ENCODE results near the gene RBM42.

Gene RBM42

DNA sequence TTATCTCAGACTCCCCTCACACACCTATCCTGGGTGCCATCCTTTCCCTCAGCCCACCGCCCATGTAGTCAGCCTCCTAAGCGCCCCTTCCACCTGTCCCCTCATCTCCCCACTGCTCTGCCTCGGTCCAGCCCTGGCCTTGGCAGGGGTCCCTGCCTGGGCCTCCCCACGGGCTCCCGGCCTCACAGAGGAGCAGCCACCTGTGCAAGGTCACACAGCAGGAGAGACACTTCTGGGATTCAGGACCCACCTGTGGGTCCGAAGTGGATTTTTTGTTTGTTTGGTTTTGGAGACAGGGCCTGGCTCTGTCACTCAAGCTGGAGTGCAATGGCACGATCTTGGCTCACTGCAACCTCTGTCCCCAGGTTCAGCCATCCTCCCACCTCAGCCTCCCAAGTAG, 36.8 kb downstream of the RBM42 start:
- H3K4me1 ChIP-seq (ENCODE audit: insufficient read depth, low read length, poor library complexity, severe bottlenecking): no peaks in the 10 kb centered on the region
- no peak overlapping the region for H2AFZ ChIP-seq (ENCODE audit: low read length)
- TF ChIP-seq, protein P1, sequence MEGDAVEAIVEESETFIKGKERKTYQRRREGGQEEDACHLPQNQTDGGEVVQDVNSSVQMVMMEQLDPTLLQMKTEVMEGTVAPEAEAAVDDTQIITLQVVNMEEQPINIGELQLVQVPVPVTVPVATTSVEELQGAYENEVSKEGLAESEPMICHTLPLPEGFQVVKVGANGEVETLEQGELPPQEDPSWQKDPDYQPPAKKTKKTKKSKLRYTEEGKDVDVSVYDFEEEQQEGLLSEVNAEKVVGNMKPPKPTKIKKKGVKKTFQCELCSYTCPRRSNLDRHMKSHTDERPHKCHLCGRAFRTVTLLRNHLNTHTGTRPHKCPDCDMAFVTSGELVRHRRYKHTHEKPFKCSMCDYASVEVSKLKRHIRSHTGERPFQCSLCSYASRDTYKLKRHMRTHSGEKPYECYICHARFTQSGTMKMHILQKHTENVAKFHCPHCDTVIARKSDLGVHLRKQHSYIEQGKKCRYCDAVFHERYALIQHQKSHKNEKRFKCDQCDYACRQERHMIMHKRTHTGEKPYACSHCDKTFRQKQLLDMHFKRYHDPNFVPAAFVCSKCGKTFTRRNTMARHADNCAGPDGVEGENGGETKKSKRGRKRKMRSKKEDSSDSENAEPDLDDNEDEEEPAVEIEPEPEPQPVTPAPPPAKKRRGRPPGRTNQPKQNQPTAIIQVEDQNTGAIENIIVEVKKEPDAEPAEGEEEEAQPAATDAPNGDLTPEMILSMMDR (conservative IDR thresholded peaks at IDR 0.05; ENCODE audit: low read length): no peak
- no peak for TF ChIP-seq EZH2phosphoT487 (IDR thresholded peaks at IDR 0.05; ENCODE audit: borderline replicate concordance)
- H3K9ac ChIP-seq (ENCODE audit: low read depth, low read length, poor library complexity, severe bottlenecking): no peak overlapping the region
- H3K27me3 ChIP-seq (ENCODE audit: insufficient read depth, low read length, poor library complexity, severe bottlenecking): no peaks in the 10 kb centered on the region
- H3K4me3 ChIP-seq (ENCODE audit: low read length, poor library complexity, severe bottlenecking): no peak overlapping the region
- no peak overlapping the region for H3K4me2 ChIP-seq (ENCODE audit: low read depth, low read length, poor library complexity, severe bottlenecking)
- no peaks in the 10 kb centered on the region for H3K9me2 ChIP-seq (replicated peaks; ENCODE audit: low read depth, low read length)
- H3K9me3 ChIP-seq (ENCODE audit: insufficient read depth, low read depth, low read length): no peaks in the 10 kb centered on the region
- no peaks in the 10 kb centered on the region for H3K79me2 ChIP-seq (ENCODE audit: insufficient read depth, low read length)
- no peaks in the 10 kb centered on the region for H4K20me1 ChIP-seq (ENCODE audit: insufficient read depth, low read length, poor library complexity, severe bottlenecking)
- H3F3A ChIP-seq (ENCODE audit: low read depth): no peaks in the 10 kb centered on the region
- H3K36me3 ChIP-seq (ENCODE audit: insufficient read depth, low read length): no peaks in the 10 kb centered on the region

DNA sequence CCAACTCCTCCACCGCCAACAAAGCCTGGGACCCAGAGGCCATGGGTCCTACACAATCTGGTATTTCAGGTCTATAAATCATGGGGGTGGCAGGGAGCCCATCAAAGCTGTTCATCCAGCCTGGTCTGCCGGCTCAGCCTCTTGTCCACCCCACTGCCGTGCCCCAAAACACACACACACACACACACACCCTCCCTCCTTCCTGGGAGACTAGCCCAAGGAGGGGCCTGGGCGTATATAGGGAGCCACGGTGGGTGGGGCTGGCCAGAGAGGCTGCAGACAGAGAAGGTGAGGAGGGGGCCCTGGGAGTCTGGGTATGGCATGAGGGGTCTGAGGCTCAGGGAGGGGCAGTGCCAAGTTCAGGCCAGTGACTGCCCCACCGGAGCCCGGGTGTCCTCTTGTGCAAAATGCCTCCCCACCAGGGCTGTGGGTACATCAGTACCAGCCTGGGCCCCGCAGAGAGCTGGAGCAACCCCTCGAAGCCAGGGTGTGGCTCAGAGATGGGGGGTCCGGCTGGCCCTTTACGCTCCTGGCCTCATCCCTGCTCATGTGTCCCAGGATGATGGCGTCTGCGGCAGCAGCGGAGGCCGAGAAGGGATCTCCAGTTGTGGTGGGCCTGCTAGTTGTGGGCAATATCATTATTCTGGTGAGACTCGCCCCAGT, 37.5 kb downstream of the RBM42 start, which contains the start of gene UPK1A:
Gene UPK1A (plus strand): TSS at position 267 of the 663 bp plus-strand sequence. CDS start 296 bp downstream, at position 563.
- no peak within 1 kb of the TSS for H3K9ac ChIP-seq (ENCODE audit: low read depth, low read length, poor library complexity, severe bottlenecking)
- H4K20me1 ChIP-seq (ENCODE audit: insufficient read depth, low read length, poor library complexity, severe bottlenecking): no peaks in the 10 kb centered on the region
- TF ChIP-seq, protein P1 (conservative IDR thresholded peaks at IDR 0.05; ENCODE audit: low read length): no peak
- TF ChIP-seq EZH2phosphoT487 (IDR thresholded peaks at IDR 0.05; ENCODE audit: borderline replicate concordance): no peak
- no peaks in the 10 kb centered on the region for H3F3A ChIP-seq (ENCODE audit: low read depth)
- H3K4me2 ChIP-seq (ENCODE audit: low read depth, low read length, poor library complexity, severe bottlenecking): no peak within 1 kb of the TSS
- no peaks in the 10 kb centered on the region for H3K9me3 ChIP-seq (ENCODE audit: insufficient read depth, low read depth, low read length)
- no peaks in the 10 kb centered on the region for H3K9me2 ChIP-seq (replicated peaks; ENCODE audit: low read depth, low read length)
- no peak within 1 kb of the TSS for H3K4me3 ChIP-seq (ENCODE audit: low read length, poor library complexity, severe bottlenecking)
- no peaks in the 10 kb centered on the region for H3K36me3 ChIP-seq (ENCODE audit: insufficient read depth, low read length)
- no peak within 1 kb of the TSS for H2AFZ ChIP-seq (ENCODE audit: low read length)
- no peaks in the 10 kb centered on the region for H3K4me1 ChIP-seq (ENCODE audit: insufficient read depth, low read length, poor library complexity, severe bottlenecking)
- H3K27me3 ChIP-seq (ENCODE audit: insufficient read depth, low read length, poor library complexity, severe bottlenecking): no peaks in the 10 kb centered on the region
- no peaks in the 10 kb centered on the region for H3K79me2 ChIP-seq (ENCODE audit: insufficient read depth, low read length)

DNA sequence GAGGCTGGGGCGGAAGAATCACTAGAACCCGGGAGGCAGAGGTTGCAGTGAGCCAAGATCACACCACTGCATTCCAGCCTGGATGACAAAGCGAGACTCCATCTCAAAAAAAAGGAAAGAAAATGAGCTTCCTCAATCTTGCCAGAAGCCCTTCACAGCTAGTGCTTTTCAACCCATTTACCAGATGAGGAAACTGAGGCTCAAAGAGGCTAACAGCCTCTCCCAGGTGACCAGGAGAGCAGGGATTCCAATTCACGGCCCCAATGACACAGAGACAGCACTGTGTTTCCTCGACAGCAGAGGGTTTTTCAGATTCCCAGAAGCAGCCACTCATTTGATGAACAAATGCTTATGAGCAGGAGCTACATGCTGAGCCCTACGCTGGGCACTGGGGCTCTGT, 40.7 kb downstream of the RBM42 start:
- H3K9me2 ChIP-seq (replicated peaks; ENCODE audit: low read depth, low read length): no peaks in the 10 kb centered on the region
- H2AFZ ChIP-seq (ENCODE audit: low read length): no peak overlapping the region
- H4K20me1 ChIP-seq (ENCODE audit: insufficient read depth, low read length, poor library complexity, severe bottlenecking): no peaks in the 10 kb centered on the region
- H3K79me2 ChIP-seq (ENCODE audit: insufficient read depth, low read length): no peaks in the 10 kb centered on the region
- no peak overlapping the region for H3K9ac ChIP-seq (ENCODE audit: low read depth, low read length, poor library complexity, severe bottlenecking)
- H3K4me2 ChIP-seq (ENCODE audit: low read depth, low read length, poor library complexity, severe bottlenecking): no peak overlapping the region
- no peaks in the 10 kb centered on the region for H3F3A ChIP-seq (ENCODE audit: low read depth)
- no peaks in the 10 kb centered on the region for H3K9me3 ChIP-seq (ENCODE audit: insufficient read depth, low read depth, low read length)
- no peaks in the 10 kb centered on the region for H3K36me3 ChIP-seq (ENCODE audit: insufficient read depth, low read length)
- H3K4me1 ChIP-seq (ENCODE audit: insufficient read depth, low read length, poor library complexity, severe bottlenecking): no peaks in the 10 kb centered on the region
- no peak overlapping the region for H3K4me3 ChIP-seq (ENCODE audit: low read length, poor library complexity, severe bottlenecking)
- TF ChIP-seq, protein P1 (conservative IDR thresholded peaks at IDR 0.05; ENCODE audit: low read length): no peak
- no peak for TF ChIP-seq EZH2phosphoT487 (IDR thresholded peaks at IDR 0.05; ENCODE audit: borderline replicate concordance)
- no peaks in the 10 kb centered on the region for H3K27me3 ChIP-seq (ENCODE audit: insufficient read depth, low read length, poor library complexity, severe bottlenecking)

All from Loucy (cell line).